ENCODE results near the gene LAMB2.

DNA sequence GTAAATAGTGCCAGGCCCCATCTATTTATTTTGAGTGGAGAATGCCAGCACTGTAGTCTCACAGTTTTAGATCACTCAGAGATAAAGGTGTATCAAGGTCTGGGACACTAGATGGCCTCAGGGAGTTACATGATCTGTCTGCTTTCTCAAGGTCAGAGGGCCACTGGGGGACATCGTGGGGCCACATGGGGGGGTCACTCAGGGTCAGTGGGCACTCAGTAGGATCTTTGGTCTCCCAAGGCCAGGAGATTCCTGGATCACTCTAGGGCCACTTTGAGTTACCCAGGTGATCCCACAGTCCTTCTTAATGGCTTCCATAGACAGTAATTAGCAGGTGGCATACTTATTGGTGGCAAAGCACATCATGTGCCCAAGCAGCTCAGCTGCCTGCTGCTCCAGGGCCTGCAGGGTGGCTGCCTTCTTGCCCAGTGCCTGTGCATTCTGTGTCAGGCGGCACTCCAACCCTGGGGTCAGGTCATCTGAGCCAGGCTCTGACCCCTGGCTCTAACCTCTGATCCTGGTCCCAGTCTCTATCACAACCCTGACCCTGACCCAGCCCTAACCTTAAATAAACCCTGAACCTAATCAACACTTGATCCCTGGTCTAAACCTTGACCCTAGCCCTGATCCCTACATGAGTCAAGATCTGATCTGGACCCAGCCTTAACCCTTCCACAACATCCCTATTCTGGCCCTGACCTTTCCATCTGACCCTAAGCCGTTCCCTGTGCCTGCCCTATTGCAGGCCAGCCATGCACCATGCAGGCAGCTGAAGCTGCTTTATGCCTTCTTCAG is 1.8 kb upstream of the LAMB2 start:
- no peak for TF ChIP-seq CTCF (IDR thresholded peaks at IDR 0.05)
- TF ChIP-seq POLR2A (IDR thresholded peaks at IDR 0.05): no peak

All from lower leg skin (tissue), 3 donors.